ENCODE data around the gene URB1.

DNA sequence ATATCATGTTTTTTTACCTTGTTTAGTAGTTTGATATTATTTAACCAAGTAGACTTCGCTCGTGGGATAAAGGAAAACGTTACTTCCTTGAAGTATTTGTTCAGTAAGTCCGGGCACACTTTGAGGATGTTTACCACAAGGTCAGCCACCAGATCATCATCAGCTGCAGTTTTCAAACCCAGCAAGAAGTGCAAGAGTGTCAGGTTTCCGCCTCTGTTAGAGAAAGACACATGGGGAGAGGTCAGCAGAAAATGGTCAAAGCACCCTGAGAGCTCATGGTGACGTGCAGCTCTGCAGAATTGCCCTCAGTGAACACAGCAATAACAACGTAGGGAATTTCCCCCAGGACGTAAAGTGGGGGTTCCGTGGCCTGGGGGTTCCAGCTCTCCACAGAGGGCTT is 24.4 kb downstream of the URB1 start:
- TF ChIP-seq CTCF (IDR thresholded peaks at IDR 0.05) (no peak), POLR2A (IDR thresholded peaks at IDR 0.05) (no peak)

All from heart left ventricle (tissue), 13 donors.